ENCODE measurements around the gene HOMER1.
A peak's percentile ranks its signal among the peaks of the same experiment; 100 is the strongest.
"Not testable (repeated sequence)": the region's sequence is repeated elsewhere in the genome, so short reads cannot be mapped to it uniquely, and the experiment has no call there.

HOMER1 gene

GRCh38 chr5:79407591-79407990, 106.3 kb downstream of the HOMER1 start:
- no peak for DNase-seq

- DNase-seq, result no peak
Measured at GRCh38 chr5:79401216-79401615, 112.7 kb downstream of the HOMER1 start.

- no peak for DNase-seq
Measured at GRCh38 chr5:79399046-79399445, 114.9 kb downstream of the HOMER1 start.

- DNase-seq, result no peak
Measured at GRCh38 chr5:79397080-79397479, 116.9 kb downstream of the HOMER1 start.

GRCh38 chr5:79396265-79396664, 117.7 kb downstream of the HOMER1 start:
- DNase-seq, result peak; percentile 15

GRCh38 chr5:79395296-79395695, 118.6 kb downstream of the HOMER1 start:
- DNase-seq, result no peak

- no peak for DNase-seq
Measured at GRCh38 chr5:79392776-79393175, 121.2 kb downstream of the HOMER1 start.

GRCh38 chr5:79386679-79387078, 127.3 kb downstream of the HOMER1 start:
- no peak for DNase-seq

GRCh38 chr5:79385126-79385525, 128.8 kb downstream of the HOMER1 start:
- DNase-seq, result not testable (repeated sequence)

GRCh38 chr5:79378510-79379186, 135.3 kb downstream of the HOMER1 start:
- no peak for DNase-seq

- DNase-seq, result peak; percentile 27
Measured at GRCh38 chr5:79357398-79357797, 156.5 kb downstream of the HOMER1 start.

- DNase-seq, result no peak
Measured at GRCh38 chr5:79349881-79350280, 164.1 kb downstream of the HOMER1 start.

- no peak for DNase-seq
Measured at GRCh38 chr5:79349047-79349446, 164.9 kb downstream of the HOMER1 start.

GRCh38 chr5:79346420-79346824, 167.5 kb downstream of the HOMER1 start:
- DNase-seq, result peak; percentile 74

GRCh38 chr5:79333852-79334557, 179.9 kb downstream of the HOMER1 start:
- no peak for DNase-seq

GRCh38 chr5:79330071-79330470, 183.9 kb downstream of the HOMER1 start:
- DNase-seq, result peak; percentile 3

- DNase-seq, result no peak
Measured at GRCh38 chr5:79329453-79329852, 184.5 kb downstream of the HOMER1 start.
